Ovary (tissue), 3 donors: ENCODE results near the gene PPWD1.

Experiments used
- CTCF ChIP-seq, 3 donors: fragments of 450-650 bp in 2 of 3; fragments of 200-600 bp in 1 of 3; IDR thresholded peaks; one replicate each; pipeline versions ENCODE4 v1.5.1 to v1.8.0; 2016 to 2022; ENCODE audit warnings: antibody characterized with exemption in 3 of 3, mild to moderate bottlenecking in 1 of 3
- POLR2A ChIP-seq: fragments of 450-650 bp; IDR thresholded peaks from one replicate; pipeline ENCODE4 v1.6.1; 2017; ENCODE audit warnings: antibody characterized with exemption, mild to moderate bottlenecking, moderate library complexity
- donor health status: DM: no; HTN: no; CAD: no.

DNA sequence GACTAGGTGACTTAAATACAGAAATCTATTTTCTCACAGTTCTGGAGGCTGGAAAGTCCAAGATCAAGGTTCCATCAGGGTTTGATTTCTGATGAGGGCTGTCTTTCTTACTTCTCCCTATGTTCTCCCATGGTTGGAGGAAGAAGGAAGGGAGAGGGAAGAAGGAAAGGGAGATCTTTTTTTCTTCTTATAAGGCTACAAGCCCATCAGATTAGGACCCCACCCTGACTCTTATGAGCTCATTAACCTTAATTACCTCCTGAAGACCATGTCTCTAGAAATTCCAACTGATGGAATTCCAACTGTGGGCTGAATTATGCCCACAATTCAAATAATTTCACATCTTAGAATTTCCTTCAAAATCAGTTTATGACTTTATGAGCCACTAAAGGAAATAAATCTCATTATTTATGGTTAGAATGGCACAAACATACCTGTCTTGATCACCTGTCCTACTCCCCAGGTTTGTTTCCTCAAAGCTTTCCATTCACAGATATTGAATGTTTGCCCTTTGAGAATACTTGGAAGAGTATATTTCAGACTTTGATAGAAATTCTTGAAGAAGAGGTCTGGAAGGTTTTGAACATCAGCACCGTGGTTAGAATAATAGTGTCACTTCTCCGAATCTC, 7.6 kb downstream of the PPWD1 start:
- TF ChIP-seq CTCF (IDR thresholded peaks at IDR 0.05) (no peak), POLR2A (no peak)
